OCI-LY1 (cell line): ENCODE results near the gene USP10.

Experiments
- CTCF ChIP-seq: fragments of 200-600 bp; sonication (generic), shearing (Covaris generic); IDR thresholded peaks from 2 replicates; pipeline ENCODE4 v1.5.1; 2017; ENCODE audit warnings: mild to moderate bottlenecking, antibody characterized with exemption, low read length, moderate library complexity, mixed read lengths
- EZH2 ChIP-seq: fragments of 200-600 bp; sonication (generic), shearing (Covaris generic); IDR thresholded peaks from 2 replicates; pipeline ENCODE4 v1.8.0; 2017; ENCODE audit warnings: borderline replicate concordance, mixed run types, mild to moderate bottlenecking, antibody characterized with exemption, low read length, moderate library complexity, mixed read lengths

DNA sequence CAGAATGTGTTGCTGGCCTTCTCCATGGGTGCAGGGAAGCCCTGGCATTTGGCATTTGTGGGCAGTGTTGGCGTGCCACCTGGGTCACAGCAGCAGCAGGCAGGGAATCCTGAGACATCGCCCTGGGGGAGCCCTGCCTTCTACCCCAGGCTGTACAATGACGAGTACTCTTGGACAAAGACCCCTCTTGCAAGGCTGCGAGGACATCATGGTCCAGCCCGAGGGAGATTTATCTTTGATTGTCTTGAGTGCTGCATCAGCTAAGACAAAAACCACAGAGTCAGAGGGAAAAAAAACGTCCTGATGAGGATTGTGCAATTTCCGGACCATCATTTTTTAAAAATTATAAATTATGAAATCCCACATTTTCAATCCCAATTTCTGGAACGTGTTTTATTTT, 123.7 kb downstream of the USP10 start:
- TF ChIP-seq CTCF (no peak), EZH2 (no peak)
